Measurements from ENCODE around the gene SNCB.
A peak's percentile ranks its signal among the peaks of the same experiment; 100 is the strongest.

SNCB gene

GRCh38 chr5:176626876-176627236 lies 3.5 kb downstream of the SNCB start:
- Mint-ChIP-seq H3K4me1 (ENCODE audit: low read depth) (peaks cover 6% of the 10 kb centered on the region), H3K36me3 (ENCODE audit: low read depth) (no peaks in the 10 kb centered on the region), H3K27me3 (peaks cover 63% of the 10 kb centered on the region), H3K9me3 (no peaks in the 10 kb centered on the region), H3K4me3 (no peak overlapping the region), H3K27ac (no peak overlapping the region)

- H3K9me3 Mint-ChIP-seq = no peaks in the 10 kb centered on the region
- H3K36me3 Mint-ChIP-seq (ENCODE audit: low read depth) = no peaks in the 10 kb centered on the region
- H3K4me1 Mint-ChIP-seq (ENCODE audit: low read depth) = peaks cover 6% of the 10 kb centered on the region
- no peak overlapping the region for H3K4me3 Mint-ChIP-seq
- H3K27ac Mint-ChIP-seq = no peak overlapping the region
- peaks cover 61% of the 10 kb centered on the region for H3K27me3 Mint-ChIP-seq
Measured at GRCh38 chr5:176625966-176626875, 4.1 kb downstream of the SNCB start.

- Mint-ChIP-seq H3K27me3 (peaks cover 60% of the 10 kb centered on the region), H3K27ac (no peak overlapping the region), H3K36me3 (ENCODE audit: low read depth) (no peaks in the 10 kb centered on the region), H3K9me3 (no peaks in the 10 kb centered on the region), H3K4me1 (ENCODE audit: low read depth) (peaks cover 3% of the 10 kb centered on the region), H3K4me3 (no peak overlapping the region)
Measured at GRCh38 chr5:176625512-176625911, 4.8 kb downstream of the SNCB start.

DNA sequence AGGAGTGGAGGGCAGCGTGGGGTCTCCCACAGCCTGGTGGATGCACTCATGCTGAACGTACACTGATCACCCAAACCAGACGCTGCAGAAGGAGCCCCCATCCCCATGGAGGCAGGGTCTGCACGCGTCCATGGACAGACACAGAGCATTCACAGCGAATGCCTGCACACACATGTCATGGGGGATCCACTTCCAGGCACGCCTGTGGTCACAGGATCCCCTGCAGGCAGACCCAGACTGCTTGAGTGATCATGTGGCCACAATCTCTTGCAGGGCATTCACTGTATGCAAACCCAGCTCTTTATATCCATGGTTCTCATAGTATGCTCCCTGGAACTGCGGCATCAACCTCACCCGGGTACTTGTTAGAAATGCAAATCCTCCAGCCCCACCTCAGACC lies 5.4 kb downstream of the SNCB start:
- H3K27me3 Mint-ChIP-seq = peaks cover 65% of the 10 kb centered on the region
- no peak overlapping the region for H3K4me3 Mint-ChIP-seq
- no peaks in the 10 kb centered on the region for H3K9me3 Mint-ChIP-seq
- H3K36me3 Mint-ChIP-seq (ENCODE audit: low read depth) = no peaks in the 10 kb centered on the region
- peaks cover 7% of the 10 kb centered on the region for H3K4me1 Mint-ChIP-seq (ENCODE audit: low read depth)
- H3K27ac Mint-ChIP-seq = no peak overlapping the region

- Mint-ChIP-seq H3K4me3 (no peak overlapping the region), H3K27me3 (peaks cover 70% of the 10 kb centered on the region), H3K27ac (no peak overlapping the region), H3K36me3 (ENCODE audit: low read depth) (no peaks in the 10 kb centered on the region), H3K9me3 (no peaks in the 10 kb centered on the region), H3K4me1 (ENCODE audit: low read depth) (peaks cover 12% of the 10 kb centered on the region)
Measured at GRCh38 chr5:176624142-176624541, 6.2 kb downstream of the SNCB start.

DNA sequence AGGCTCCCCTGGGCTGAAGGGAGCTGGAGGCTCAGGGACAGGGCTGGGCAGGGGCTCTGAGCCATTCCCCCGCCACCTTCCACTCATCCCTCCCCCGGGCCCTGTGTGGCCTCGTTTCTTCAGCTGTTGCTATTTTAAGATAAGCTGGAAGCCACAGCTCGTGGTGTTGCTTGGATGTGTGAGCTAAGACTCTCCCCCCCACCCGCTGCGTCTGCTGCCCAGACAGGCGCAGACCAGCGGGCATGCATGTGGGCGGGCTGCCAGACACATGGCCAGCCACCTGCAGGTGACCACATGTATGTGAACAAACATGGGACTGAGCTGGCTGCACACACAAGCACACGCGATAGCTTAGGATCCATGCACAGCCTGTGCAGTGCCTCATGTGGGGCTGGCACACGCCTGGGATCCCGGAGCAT lies 8.7 kb downstream of the SNCB start:
- Mint-ChIP-seq H3K27me3 (peaks cover 68% of the 10 kb centered on the region), H3K36me3 (ENCODE audit: low read depth) (no peaks in the 10 kb centered on the region), H3K9me3 (no peaks in the 10 kb centered on the region), H3K27ac (no peak overlapping the region), H3K4me3 (no peak overlapping the region), H3K4me1 (ENCODE audit: low read depth) (peaks cover 16% of the 10 kb centered on the region)

DNA sequence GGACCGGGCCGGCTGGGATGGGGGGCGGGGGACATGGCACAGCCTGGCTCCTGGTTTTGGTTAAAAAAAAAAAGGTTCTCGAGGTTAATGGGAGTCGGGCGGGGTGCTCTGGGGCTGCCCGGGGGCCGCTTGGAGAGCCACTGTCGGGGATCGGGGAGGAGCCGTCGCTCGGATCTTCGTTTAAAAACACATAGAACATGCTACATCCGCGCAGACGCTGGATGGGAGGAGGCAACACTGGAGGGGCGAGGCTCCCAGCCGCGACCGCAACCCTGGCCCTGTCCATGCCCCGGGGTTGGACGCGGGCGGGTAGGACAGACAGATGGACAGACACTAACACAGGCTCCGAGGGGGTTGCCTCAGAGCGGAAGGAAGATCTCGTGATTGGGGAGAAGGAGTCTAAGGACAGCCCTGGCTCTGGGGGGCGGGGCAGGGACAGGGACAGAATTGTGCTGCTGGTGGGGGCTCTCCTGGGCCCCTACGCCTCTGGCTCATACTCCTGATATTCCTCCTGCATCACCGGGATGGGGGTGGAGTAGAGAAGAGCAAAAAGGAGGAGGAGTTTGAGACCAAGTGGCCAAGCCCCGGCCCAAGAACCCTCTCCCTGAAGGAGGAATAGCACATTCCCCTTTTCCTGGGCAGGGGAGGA lies 9.9 kb downstream of the SNCB start:
- Mint-ChIP-seq H3K9me3 (no peaks in the 10 kb centered on the region), H3K27ac (peak overlapping the region; percentile 31), H3K4me1 (ENCODE audit: low read depth) (peaks cover 16% of the 10 kb centered on the region), H3K36me3 (ENCODE audit: low read depth) (no peaks in the 10 kb centered on the region), H3K27me3 (peaks cover 73% of the 10 kb centered on the region), H3K4me3 (peak overlapping the region; percentile 60)

- Mint-ChIP-seq H3K9me3 (no peaks in the 10 kb centered on the region), H3K36me3 (ENCODE audit: low read depth) (no peaks in the 10 kb centered on the region), H3K27ac (no peak overlapping the region), H3K4me3 (peak overlapping the region; percentile 60), H3K27me3 (peaks cover 79% of the 10 kb centered on the region), H3K4me1 (ENCODE audit: low read depth) (peaks cover 16% of the 10 kb centered on the region)
Measured at GRCh38 chr5:176619569-176620332, 10.6 kb downstream of the SNCB start.

GRCh38 chr5:176619203-176619568 lies 11.1 kb downstream of the SNCB start:
- peaks cover 16% of the 10 kb centered on the region for H3K4me1 Mint-ChIP-seq (ENCODE audit: low read depth)
- H3K9me3 Mint-ChIP-seq = no peaks in the 10 kb centered on the region
- peaks cover 80% of the 10 kb centered on the region for H3K27me3 Mint-ChIP-seq
- no peak overlapping the region for H3K27ac Mint-ChIP-seq
- no peak overlapping the region for H3K4me3 Mint-ChIP-seq
- H3K36me3 Mint-ChIP-seq (ENCODE audit: low read depth) = no peaks in the 10 kb centered on the region

GRCh38 chr5:176618783-176619182 lies 11.6 kb downstream of the SNCB start:
- H3K27ac Mint-ChIP-seq = no peak overlapping the region
- H3K36me3 Mint-ChIP-seq (ENCODE audit: low read depth) = no peaks in the 10 kb centered on the region
- H3K4me1 Mint-ChIP-seq (ENCODE audit: low read depth) = peaks cover 16% of the 10 kb centered on the region
- H3K4me3 Mint-ChIP-seq = no peak overlapping the region
- no peaks in the 10 kb centered on the region for H3K9me3 Mint-ChIP-seq
- peaks cover 82% of the 10 kb centered on the region for H3K27me3 Mint-ChIP-seq

- H3K36me3 Mint-ChIP-seq (ENCODE audit: low read depth) = no peaks in the 10 kb centered on the region
- no peak overlapping the region for H3K27ac Mint-ChIP-seq
- no peaks in the 10 kb centered on the region for H3K9me3 Mint-ChIP-seq
- peaks cover 89% of the 10 kb centered on the region for H3K27me3 Mint-ChIP-seq
- no peak overlapping the region for H3K4me3 Mint-ChIP-seq
- peaks cover 18% of the 10 kb centered on the region for H3K4me1 Mint-ChIP-seq (ENCODE audit: low read depth)
Measured at GRCh38 chr5:176616511-176616910, 13.8 kb downstream of the SNCB start.

- Mint-ChIP-seq H3K27me3 (peaks cover 80% of the 10 kb centered on the region), H3K36me3 (ENCODE audit: low read depth) (no peaks in the 10 kb centered on the region), H3K9me3 (no peaks in the 10 kb centered on the region), H3K27ac (no peak overlapping the region), H3K4me1 (ENCODE audit: low read depth) (peaks cover 16% of the 10 kb centered on the region), H3K4me3 (no peak overlapping the region)
Measured at GRCh38 chr5:176614805-176615478, 15.4 kb downstream of the SNCB start.

GRCh38 chr5:176612855-176613254 lies 17.5 kb downstream of the SNCB start:
- no peak overlapping the region for H3K4me3 Mint-ChIP-seq
- peaks cover 15% of the 10 kb centered on the region for H3K4me1 Mint-ChIP-seq (ENCODE audit: low read depth)
- no peaks in the 10 kb centered on the region for H3K36me3 Mint-ChIP-seq (ENCODE audit: low read depth)
- H3K27ac Mint-ChIP-seq = no peak overlapping the region
- H3K27me3 Mint-ChIP-seq = peaks cover 70% of the 10 kb centered on the region
- no peaks in the 10 kb centered on the region for H3K9me3 Mint-ChIP-seq

- H3K36me3 Mint-ChIP-seq (ENCODE audit: low read depth) = no peaks in the 10 kb centered on the region
- H3K9me3 Mint-ChIP-seq = no peaks in the 10 kb centered on the region
- peaks cover 62% of the 10 kb centered on the region for H3K27me3 Mint-ChIP-seq
Measured at GRCh38 chr5:176612008-176612407, 18.3 kb downstream of the SNCB start.

More at GRCh38 chr5:176612008-176612407, 18.3 kb downstream of the SNCB start:
- Mint-ChIP-seq H3K4me1 (ENCODE audit: low read depth) (peaks cover 15% of the 10 kb centered on the region), H3K4me3 (no peak overlapping the region), H3K27ac (peak overlapping the region; percentile 29)
